Smooth muscle cell (in vitro differentiated cells): ENCODE data around the gene ARL17B. TPM values are rescaled to one million over a fixed set of nuclear protein-coding genes. Genes with fewer than 3 reads are reported as not detected.
"Not testable (repeated sequence)": the region's sequence is repeated elsewhere in the genome, so short reads cannot be mapped to it uniquely, and the experiment has no call there.

Experiments used
- DNase-seq: peaks from one replicate; lab custom pipeline; 2025; ENCODE audit not compliant: unreplicated experiment; lab: John Stamatoyannopoulos, UW
- H2AFZ ChIP-seq: fragments of 200-600 bp; sonication (generic); 2 replicates; pipeline ENCODE4 v1.6.0; 2016; ENCODE audit warnings: antibody characterized with exemption, low read depth, mild to moderate bottlenecking
- H3F3A ChIP-seq: fragments of 200-600 bp; sonication (generic); 2 replicates; pipeline ENCODE4 v1.6.0; 2017; ENCODE audit warnings: antibody characterized with exemption, low read depth
- H3K27ac ChIP-seq: fragments of 200-600 bp; sonication (generic); 2 replicates; pipeline ENCODE4 v1.5.1; 2016; ENCODE audit warnings: low read depth, mild to moderate bottlenecking
- H3K27me3 ChIP-seq: fragments of 200-600 bp; sonication (generic); 2 replicates; pipeline ENCODE4 v1.6.1; 2016; ENCODE audit warnings: low read depth, mild to moderate bottlenecking
- H3K36me3 ChIP-seq: fragments of 200-600 bp; sonication (generic); 2 replicates; pipeline ENCODE4 v1.5.1; 2016; ENCODE audit warnings: low read depth
- H3K4me1 ChIP-seq: fragments of 200-600 bp; sonication (generic); 2 replicates; pipeline ENCODE4 v1.5.1; 2016; ENCODE audit warnings: low read depth
- H3K4me2 ChIP-seq: fragments of 200-600 bp; sonication (generic); 2 replicates; pipeline ENCODE4 v1.6.0; 2016; ENCODE audit warnings: mild to moderate bottlenecking
- H3K4me3 ChIP-seq: fragments of 200-600 bp; sonication (generic); 2 replicates; pipeline ENCODE4 v1.5.1; 2016; ENCODE audit warnings: mild to moderate bottlenecking
- H3K79me2 ChIP-seq: fragments of 200-600 bp; sonication (generic); 2 replicates; pipeline ENCODE4 v1.6.0; 2016; ENCODE audit warnings: low read depth, mild to moderate bottlenecking
- H3K9ac ChIP-seq: fragments of 200-600 bp; sonication (generic); 2 replicates; pipeline ENCODE4 v1.6.0; 2016; ENCODE audit warnings: low read depth
- H3K9me3 ChIP-seq: fragments of 200-600 bp; sonication (generic); replicated peaks from 2 replicates; pipeline ENCODE4 v1.5.1; 2016; ENCODE audit warnings: low read depth
- H4K20me1 ChIP-seq: fragments of 200-600 bp; sonication (generic); 2 replicates; pipeline ENCODE4 v1.6.0; 2016; ENCODE audit warnings: low read depth
- CTCF ChIP-seq: fragments of 200-600 bp; sonication (generic); IDR thresholded peaks from 2 replicates; pipeline ENCODE4 v1.5.1; 2017; ENCODE audit warnings: borderline replicate concordance, mild to moderate bottlenecking, antibody characterized with exemption; ENCODE audit not compliant: insufficient read depth, poor library complexity, severe bottlenecking
- WGBS: methylation state at CpG from one replicate; pipeline ENCODE4 v1.1.7; 2016; ENCODE audit warnings: low lambda C conversion rate; 5-methylcytosine and 5-hydroxymethylcytosine counted together
- polyA plus RNA-seq: library from polyadenylated mRNA; unstranded; fragments of >200 nt; fragmentation: Nextera tagmentation; extraction: Ambion mirVana; gene quantifications from 2 replicates; pipeline ENCODE4 v1.2.1, GENCODE V29; 2016
- total RNA-seq: library from RNA; depleted of rRNA; stranded (reverse); fragments of >200 nt; gene quantifications from 2 replicates; pipeline ENCODE4 v1.2.3, GENCODE V29; 2014

ARL17B gene
- total and polyA plus RNA-seq, 2 experiments from 2014 or later, result 8.2 to 11.8 TPM

GRCh38 chr17:46259845-46260661 is 101.5 kb downstream of the ARL17B start:
- not testable (repeated sequence) for H4K20me1 ChIP-seq, H3K79me2 ChIP-seq, DNase-seq, H3K9ac ChIP-seq, H2AFZ ChIP-seq, H3K4me1 ChIP-seq, H3K36me3 ChIP-seq, H3K27ac ChIP-seq, H3K9me3 ChIP-seq, H3K27me3 ChIP-seq
- peak overlapping the region; percentile 54 for H3K4me3 ChIP-seq
- 20% methylated on average over 51 of the region's 62 CpGs for WGBS
- H3F3A ChIP-seq, result peaks cover 18% of the 10 kb centered on the region
- peak overlapping the region; percentile 93 for H3K4me2 ChIP-seq
- peak; percentile 21 for TF ChIP-seq CTCF

- not testable (repeated sequence) for H3K4me3 ChIP-seq, H3K79me2 ChIP-seq, H3K9me3 ChIP-seq, H3K36me3 ChIP-seq, H3F3A ChIP-seq, H3K27me3 ChIP-seq, H2AFZ ChIP-seq, H3K27ac ChIP-seq, H3K4me2 ChIP-seq, H3K9ac ChIP-seq, H4K20me1 ChIP-seq, DNase-seq, H3K4me1 ChIP-seq
- 100% methylated on average over 1 of the region's 1 CpG for WGBS
These were observed 105.2 kb downstream of the ARL17B start for GRCh38 chr17:46256369-46256768.

GRCh38 chr17:46254215-46254614 is 107.4 kb downstream of the ARL17B start:
- H3K4me1 ChIP-seq, H3F3A ChIP-seq, H3K27me3 ChIP-seq, H3K27ac ChIP-seq, H3K36me3 ChIP-seq, H2AFZ ChIP-seq, H3K9me3 ChIP-seq, H3K79me2 ChIP-seq, H3K9ac ChIP-seq, H4K20me1 ChIP-seq, DNase-seq, H3K4me2 ChIP-seq, H3K4me3 ChIP-seq: not testable (repeated sequence)
- WGBS, result 94% methylated on average over 6 of the region's 6 CpGs

- H3K4me3 ChIP-seq, H2AFZ ChIP-seq, H3K4me2 ChIP-seq, H3K27me3 ChIP-seq, H3K79me2 ChIP-seq, H4K20me1 ChIP-seq, H3K9ac ChIP-seq, H3K9me3 ChIP-seq, H3K36me3 ChIP-seq, H3F3A ChIP-seq, H3K4me1 ChIP-seq, DNase-seq, H3K27ac ChIP-seq: not testable (repeated sequence)
- WGBS, result 38% methylated on average over 6 of the region's 8 CpGs
- TF ChIP-seq CTCF, result peak; percentile 55
These were observed 107.8 kb downstream of the ARL17B start for GRCh38 chr17:46253722-46254121.

GRCh38 chr17:46252804-46253203 is 108.8 kb downstream of the ARL17B start:
- H3K4me1 ChIP-seq, H3K9ac ChIP-seq, H3K9me3 ChIP-seq, H2AFZ ChIP-seq, H3K36me3 ChIP-seq, H3F3A ChIP-seq, H3K4me3 ChIP-seq, H3K79me2 ChIP-seq, H4K20me1 ChIP-seq, H3K27ac ChIP-seq, DNase-seq, H3K4me2 ChIP-seq: not testable (repeated sequence)
- 72% methylated on average over 4 of the region's 31 CpGs for WGBS
- peaks cover 10% of the 10 kb centered on the region for H3K27me3 ChIP-seq

GRCh38 chr17:46249153-46249552 is 112.4 kb downstream of the ARL17B start:
- H3K9ac ChIP-seq, H3F3A ChIP-seq, H3K4me2 ChIP-seq, H3K36me3 ChIP-seq, H3K4me3 ChIP-seq, DNase-seq, H3K4me1 ChIP-seq, H2AFZ ChIP-seq, H4K20me1 ChIP-seq, H3K79me2 ChIP-seq, H3K27ac ChIP-seq, H3K9me3 ChIP-seq: not testable (repeated sequence)
- 92% methylated on average over 3 of the region's 3 CpGs for WGBS
- H3K27me3 ChIP-seq, result peaks cover 10% of the 10 kb centered on the region
